Gastrocnemius medialis (tissue), 4 donors: Measurements from ENCODE around the gene ZNF425.

Experiments used
- CTCF ChIP-seq, 5 experiments: fragments of 450-650 bp in 3 of 5; fragments of 200-600 bp in 2 of 5; sonication (generic) in 2 of 5; IDR thresholded peaks in 4 of 5; conservative IDR thresholded peaks in 1 of 5; 1 replicate in 4 of 5; 2 replicates in 1 of 5; pipeline ENCODE4 v1.5.1; 2016 to 2019; ENCODE audit warnings: antibody characterized with exemption in 5 of 5, mild to moderate bottlenecking in 3 of 5, moderate library complexity in 3 of 5
- POLR2A ChIP-seq, 2 donors: fragments of 450-650 bp; IDR thresholded peaks; one replicate each; pipeline ENCODE4 v1.6.1; 2017; ENCODE audit warnings: antibody characterized with exemption in 2 of 2, mild to moderate bottlenecking in 2 of 2, moderate library complexity in 2 of 2

- TF ChIP-seq CTCF (IDR thresholded peaks at IDR 0.05 in 4 of 5, conservative IDR thresholded peaks at IDR 0.05 in 1 of 5) (no peak), POLR2A (IDR thresholded peaks at IDR 0.05) (no peak)
Measured at GRCh38 chr7:149103424-149103823, 22.7 kb downstream of the ZNF425 start.
